ENCODE results near the gene NOL3. TPM values are rescaled to one million over a fixed set of nuclear protein-coding genes. Genes with fewer than 3 reads are reported as not detected.

Gene NOL3
- total RNA-seq, 1 experiment from 2014 or later: 5.6 TPM

DNA sequence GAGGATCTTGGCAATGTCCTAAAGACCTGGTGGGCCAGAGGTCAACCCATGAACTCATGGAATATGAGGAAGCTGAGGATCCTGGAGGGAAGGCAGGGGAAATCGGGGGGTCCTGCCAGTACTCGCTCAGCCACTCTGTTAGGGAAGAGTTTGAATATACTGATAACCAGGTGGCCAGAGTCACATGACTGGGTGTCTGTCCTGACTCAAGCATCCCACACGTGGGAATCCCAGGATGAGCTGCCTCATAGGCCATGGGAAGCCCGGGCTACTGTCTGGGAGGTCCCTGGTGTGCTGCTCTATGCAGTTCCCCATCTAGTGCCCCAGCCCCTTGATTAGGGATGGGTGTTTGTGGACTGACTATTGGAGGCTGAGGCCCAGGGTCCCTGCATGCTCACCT is 18.0 kb downstream of the NOL3 start:
- Histone ChIP-seq H3K4me1 (ENCODE audit: insufficient read depth, low read length) (peaks cover 4% of the 10 kb centered on the region; the same call in 1 of the 2 replicates), H3K18ac (ENCODE audit: insufficient read length, low read depth, low read length) (no peak overlapping the region), H3K56ac (ENCODE audit: insufficient read length, low read depth, low read length) (no peak overlapping the region), H3K79me2 (ENCODE audit: insufficient read depth, low read length) (peaks cover 10% of the 10 kb centered on the region; the same call in 1 of the 2 replicates), H2BK5ac (ENCODE audit: insufficient read length, low read length) (no peak overlapping the region), H3K79me1 (ENCODE audit: insufficient read depth, low read depth, low read length, poor library complexity, severe bottlenecking) (peaks cover 10% of the 10 kb centered on the region), H3T11ph (ENCODE audit: low read length) (no peak overlapping the region), H2BK20ac (ENCODE audit: low read depth, low read length, poor library complexity, severe bottlenecking) (no peak overlapping the region), H2BK120ac (ENCODE audit: low read depth, low read length, poor library complexity, severe bottlenecking) (no peak overlapping the region), H3K4me2 (ENCODE audit: insufficient read depth, insufficient read length, low read length) (no peak overlapping the region), H2AFZ (ENCODE audit: low read length) (no peak overlapping the region), H4K20me1 (ENCODE audit: control insufficient read depth, insufficient read depth, insufficient read length) (no peaks in the 10 kb centered on the region), H3K9ac (ENCODE audit: extremely low read depth, insufficient read length, low read length) (no peak overlapping the region), H4K5ac (ENCODE audit: insufficient read length, low read depth, low read length) (no peak overlapping the region), H4K91ac (ENCODE audit: insufficient read length, low read depth, low read length) (no peak overlapping the region), H4K8ac (replicated peaks; ENCODE audit: insufficient read length, low read depth, low read length) (no peak overlapping the region), H3K23ac (ENCODE audit: insufficient read length, low read depth, low read length) (no peak overlapping the region), H3K4ac (ENCODE audit: low read depth, low read length) (no peak overlapping the region), H2AK5ac (ENCODE audit: insufficient read length, low read length) (no peak overlapping the region), H3K23me2 (ENCODE audit: insufficient read length, low read depth, low read length, poor library complexity, severe bottlenecking) (peaks cover 18% of the 10 kb centered on the region), H3K27me3 (ENCODE audit: insufficient read depth, low read length) (peaks cover 4% of the 10 kb centered on the region), H2BK15ac (ENCODE audit: low read depth, low read length) (no peak overlapping the region), H3K27ac (ENCODE audit: insufficient read length, low read depth, low read length) (no peak overlapping the region), H3K9me3 (ENCODE audit: control insufficient read depth, low read depth, low read length) (no peaks in the 10 kb centered on the region), H2BK12ac (ENCODE audit: insufficient read length, low read depth, low read length) (no peak overlapping the region), H3K14ac (ENCODE audit: insufficient read depth, low read length) (no peak overlapping the region)
- Mint-ChIP-seq H3K4me1 (peaks cover 30 to 36% of the 10 kb centered on the region in 2 experiments), H3K36me3 (ENCODE audit: insufficient read depth in 1 of 3, low read depth in 3 of 3) (peaks cover 3 to 7% (median 5%) of the 10 kb centered on the region in 3 experiments; a peak in 5 of 7 replicates), H3K9me3 (no peaks in the 10 kb centered on the region; a peak in 2 of 5 replicates), H3K4me3 (no peak overlapping the region), H3K27ac (no peak overlapping the region), H3K27me3 (ENCODE audit: low read depth) (peaks cover 29% of the 10 kb centered on the region)
- no peak for DNase-seq
- no CpG with 5 or more reads among the region's 4 CpGs for WGBS (ENCODE audit: extremely low coverage, insufficient read length, low lambda C conversion rate)
- TF ChIP-seq, protein P1, sequence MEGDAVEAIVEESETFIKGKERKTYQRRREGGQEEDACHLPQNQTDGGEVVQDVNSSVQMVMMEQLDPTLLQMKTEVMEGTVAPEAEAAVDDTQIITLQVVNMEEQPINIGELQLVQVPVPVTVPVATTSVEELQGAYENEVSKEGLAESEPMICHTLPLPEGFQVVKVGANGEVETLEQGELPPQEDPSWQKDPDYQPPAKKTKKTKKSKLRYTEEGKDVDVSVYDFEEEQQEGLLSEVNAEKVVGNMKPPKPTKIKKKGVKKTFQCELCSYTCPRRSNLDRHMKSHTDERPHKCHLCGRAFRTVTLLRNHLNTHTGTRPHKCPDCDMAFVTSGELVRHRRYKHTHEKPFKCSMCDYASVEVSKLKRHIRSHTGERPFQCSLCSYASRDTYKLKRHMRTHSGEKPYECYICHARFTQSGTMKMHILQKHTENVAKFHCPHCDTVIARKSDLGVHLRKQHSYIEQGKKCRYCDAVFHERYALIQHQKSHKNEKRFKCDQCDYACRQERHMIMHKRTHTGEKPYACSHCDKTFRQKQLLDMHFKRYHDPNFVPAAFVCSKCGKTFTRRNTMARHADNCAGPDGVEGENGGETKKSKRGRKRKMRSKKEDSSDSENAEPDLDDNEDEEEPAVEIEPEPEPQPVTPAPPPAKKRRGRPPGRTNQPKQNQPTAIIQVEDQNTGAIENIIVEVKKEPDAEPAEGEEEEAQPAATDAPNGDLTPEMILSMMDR (conservative IDR thresholded peaks at IDR 0.05): no peak
